Heart right ventricle (tissue), 16 donors: ENCODE results near the gene PPP1CC. TPM values are rescaled to one million over a fixed set of nuclear protein-coding genes. Genes with fewer than 3 reads are reported as not detected.

ENCODE experiments used
- ATAC-seq, 8 donors: fragments of 200-7000 bp; cut with Tn5 transposase; one replicate each; pipeline ENCODE4 v1.9.1; 2020; ENCODE audit warnings: mild to moderate bottlenecking in 8 of 8, moderate library complexity in 8 of 8, moderate number of reproducible peaks in 1 of 8
- DNase-seq, 2 donors: peaks; one replicate each; pipeline ENCODE4 v3.0.0-alpha.2; 2020
- H3K27ac ChIP-seq, 10 donors: fragments of 200-600 bp; sonication (generic) in 2 of 10; one replicate each; pipeline versions ENCODE4 v1.5.0 to v1.8.0; 2020 to 2022; ENCODE audit warnings: mild to moderate bottlenecking in 3 of 10
- H3K27me3 ChIP-seq, 7 donors: fragments of 200-600 bp; one replicate each; pipeline ENCODE4 v1.8.0; 2021 to 2022; ENCODE audit warnings: mild to moderate bottlenecking in 2 of 7
- H3K36me3 ChIP-seq, 9 donors: fragments of 200-600 bp; sonication (generic) in 1 of 9; one replicate each; pipeline versions ENCODE4 v1.5.0 to v1.8.0; 2020 to 2022; ENCODE audit warnings: mild to moderate bottlenecking in 2 of 9
- H3K4me1 ChIP-seq, 9 donors: fragments of 200-600 bp; sonication (generic) in 1 of 9; one replicate each; pipeline versions ENCODE4 v1.5.0 to v1.8.0; 2020 to 2022; ENCODE audit warnings: mild to moderate bottlenecking in 4 of 9
- H3K4me3 ChIP-seq, 10 donors: fragments of 200-600 bp; sonication (generic) in 2 of 10; one replicate each; pipeline versions ENCODE4 v1.5.0 to v1.8.0; 2020 to 2022; ENCODE audit warnings: mild to moderate bottlenecking in 7 of 10, moderate library complexity in 2 of 10
- H3K9me3 ChIP-seq, 11 donors: fragments of 200-600 bp in 10 of 11; sonication (generic) in 2 of 11; one replicate each; pipeline versions ENCODE4 v1.5.0 to v1.8.0; 2013 to 2022; ENCODE audit warnings: mild to moderate bottlenecking in 2 of 11, control low read depth in 1 of 11, moderate library complexity in 1 of 11
- WGBS, 2 donors: extraction: QIAGEN DNeasy Blood & Tissue Kit; methylation state at CpG; one replicate each; pipeline ENCODE4 v1.1.7; 2013; ENCODE audit warnings: inconsistent platforms in 1 of 2; 5-methylcytosine and 5-hydroxymethylcytosine counted together
- intact Hi-C, 10 donors: fragments of 100-400 bp; cut with DNase I; formaldehyde crosslinking; loops; one replicate each; pipeline versions ENCODE4 v1.11.1 to v1.14.2; 2022
- polyA plus RNA-seq, 2 donors: library from polyadenylated mRNA; stranded (reverse); fragments of 200-250 nt; gene quantifications; one replicate each; pipeline ENCODE4 v1.2.3, GENCODE V29; 2013
- total RNA-seq, 10 donors: library from RNA; stranded (reverse); fragmentation: NEBNext Ultra II Directional in 3 of 10; extraction: Animal tissue kit (Norgen Biotek cat#: 25700) in 3 of 10; gene quantifications; one replicate each; pipeline versions ENCODE4 v1.2.1 to v1.2.4, GENCODE V29; 2021 to 2023
- TF ChIP-seq, protein P1 (sequence below), 9 donors: fragments of 200-600 bp; sonication (generic) in 2 of 9; IDR thresholded peaks; one replicate each; pipeline versions ENCODE4 v1.5.0 to v1.8.0; 2021 to 2022; ENCODE audit warnings: antibody characterized with exemption in 9 of 9, mild to moderate bottlenecking in 5 of 9, moderate library complexity in 1 of 9
- donor health status: Arrhythmogenic right ventricular cardiomyopathy.
- donor health status: ischemic (EF 13 %, LVEDD 7.1; RV severe dilation, severe dysfunction).
- donor health status: healthy with polysubstance abuse.
- donor health status: DM: no; HTN: yes; CAD: no.
- donor health status: DM: no; HTN: no; CAD: no.
- donor health status: ischemic (EF 25% LVEDD 6.9; RV normal size, moderate dysfunction).
- donor health status: ischemic (EF 25% LVEDD 5.7; RV mildly dilated, moderate dysfunction).
- donor health status: healthy.
- donor health status: DM: yes; HTN: yes; CAD: no.
- donor health status: Ischemic cardiomyopathy.
- donor health status: ischemic (EF 35%, LVEDD 5.7; RV mildly dilated, moderate dysfunction).
- donor health status: nonischemic (EF 11% LVEDD 7.7; RV severe dilation, severe dysfunction).
- donor health status: DM: yes; HTN: yes; CAD: no.
- donor health status: PGD.
- donor health status: ischemic (EF 29% LVEDD 5.4; RV normal size, mild dysfunction).
- donor health status: nonischemic (EF 23%, LVEDD 6.1; RV moderate dilation, normal function).

The PPP1CC gene
- total and polyA plus RNA-seq, 12 donors, result 66.0 to 248 (median 134) TPM

GRCh38 chr12:110697236-110697635, 45.5 kb downstream of the PPP1CC start:
- Histone ChIP-seq H3K36me3 (no peaks in the 10 kb centered on the region), H3K27me3 (no peaks in the 10 kb centered on the region), H3K9me3 (no peaks in the 10 kb centered on the region), H3K4me1 (peaks cover 9 to 64% (median 28%) of the 10 kb centered on the region in 9 donors), H3K27ac (peak overlapping the region in 1 of 10 donors; percentile 68), H3K4me3 (no peak overlapping the region)
- ATAC-seq, result no peak
- intact Hi-C loops, result loop anchor here in 7 of 10 donors (5.0 to 10.0 kb wide), 9 partner anchors 45 to 232 kb away; partner anchors contain the start of genes TCTN1 (in 5 of the 7), FAM216A (in 1 of the 7), GPN3 (in 1 of the 7) and PPP1CC (in 1 of the 7)
- DNase-seq, result no peak
- TF ChIP-seq, protein P1, sequence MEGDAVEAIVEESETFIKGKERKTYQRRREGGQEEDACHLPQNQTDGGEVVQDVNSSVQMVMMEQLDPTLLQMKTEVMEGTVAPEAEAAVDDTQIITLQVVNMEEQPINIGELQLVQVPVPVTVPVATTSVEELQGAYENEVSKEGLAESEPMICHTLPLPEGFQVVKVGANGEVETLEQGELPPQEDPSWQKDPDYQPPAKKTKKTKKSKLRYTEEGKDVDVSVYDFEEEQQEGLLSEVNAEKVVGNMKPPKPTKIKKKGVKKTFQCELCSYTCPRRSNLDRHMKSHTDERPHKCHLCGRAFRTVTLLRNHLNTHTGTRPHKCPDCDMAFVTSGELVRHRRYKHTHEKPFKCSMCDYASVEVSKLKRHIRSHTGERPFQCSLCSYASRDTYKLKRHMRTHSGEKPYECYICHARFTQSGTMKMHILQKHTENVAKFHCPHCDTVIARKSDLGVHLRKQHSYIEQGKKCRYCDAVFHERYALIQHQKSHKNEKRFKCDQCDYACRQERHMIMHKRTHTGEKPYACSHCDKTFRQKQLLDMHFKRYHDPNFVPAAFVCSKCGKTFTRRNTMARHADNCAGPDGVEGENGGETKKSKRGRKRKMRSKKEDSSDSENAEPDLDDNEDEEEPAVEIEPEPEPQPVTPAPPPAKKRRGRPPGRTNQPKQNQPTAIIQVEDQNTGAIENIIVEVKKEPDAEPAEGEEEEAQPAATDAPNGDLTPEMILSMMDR (IDR thresholded peaks at IDR 0.05), result no peak
- WGBS, 2 donors, result 88 to 96% methylated on average over 2 of the region's 2 CpGs

- ATAC-seq (no peak), DNase-seq (no peak)
- 87 to 88% methylated on average over 3 of the region's 3 CpGs for WGBS, 2 donors
- Histone ChIP-seq H3K27me3 (no peaks in the 10 kb centered on the region), H3K9me3 (no peaks in the 10 kb centered on the region), H3K4me1 (peaks cover 9 to 74% (median 28%) of the 10 kb centered on the region in 9 donors), H3K4me3 (no peak overlapping the region), H3K27ac (no peak overlapping the region), H3K36me3 (no peaks in the 10 kb centered on the region)
- intact Hi-C loops, result loop anchor here in 7 of 10 donors (5.0 to 10.0 kb wide), 9 partner anchors 44 to 231 kb away; partner anchors contain the start of genes TCTN1 (in 5 of the 7), FAM216A (in 1 of the 7), GPN3 (in 1 of the 7) and PPP1CC (in 1 of the 7)
- TF ChIP-seq, protein P1 (IDR thresholded peaks at IDR 0.05), result no peak
Observed at GRCh38 chr12:110696283-110696682, 46.4 kb downstream of the PPP1CC start.

- Histone ChIP-seq H3K27ac (peak overlapping the region; percentile 32 to 88 (median 71)), H3K36me3 (no peaks in the 10 kb centered on the region), H3K4me3 (no peak overlapping the region), H3K4me1 (peaks cover 9 to 90% (median 25%) of the 10 kb centered on the region in 9 donors), H3K27me3 (no peaks in the 10 kb centered on the region), H3K9me3 (no peaks in the 10 kb centered on the region)
- TF ChIP-seq, protein P1 (IDR thresholded peaks at IDR 0.05), result no peak
- intact Hi-C loops, result loop anchor here in 5 of 10 donors (2.0 to 10.0 kb wide), 7 partner anchors 54 to 230 kb away; partner anchors contain the start of genes TCTN1 (in 2 of the 5), FAM216A (in 1 of the 5), GPN3 (in 1 of the 5) and RAD9B (in 1 of the 5)
- DNase-seq, result peak; percentile 38 to 69
- peak; percentile 15 to 87 (median 56) for ATAC-seq
- 47 to 51% methylated on average over 12 of the region's 12 CpGs for WGBS, 2 donors
Observed at GRCh38 chr12:110694330-110694901, 48.3 kb downstream of the PPP1CC start.

- TF ChIP-seq, protein P1 (IDR thresholded peaks at IDR 0.05), result no peak
- no peaks in the 10 kb centered on the region for H3K36me3 ChIP-seq
- intact Hi-C loops, result loop anchor here in 5 of 10 donors (2.0 to 10.0 kb wide), 7 partner anchors 53 to 229 kb away; partner anchors contain the start of genes TCTN1 (in 2 of the 5), FAM216A (in 1 of the 5), GPN3 (in 1 of the 5) and RAD9B (in 1 of the 5)
- peak overlapping the region; percentile 32 to 88 (median 71) for H3K27ac ChIP-seq
- H3K4me1 ChIP-seq, result peaks cover 4 to 86% (median 23%) of the 10 kb centered on the region in 9 donors
- DNase-seq (no peak), ATAC-seq (no peak)
- no peak overlapping the region for H3K4me3 ChIP-seq
- 68 to 80% methylated on average over 7 of the region's 7 CpGs for WGBS, 2 donors
- no peaks in the 10 kb centered on the region for H3K27me3 ChIP-seq
- H3K9me3 ChIP-seq, result no peaks in the 10 kb centered on the region
Observed at GRCh38 chr12:110693731-110694130, 49.0 kb downstream of the PPP1CC start.
